Forelimb muscle (tissue), 1 donor: ENCODE results near the gene CH25H. TPM values are rescaled to one million over a fixed set of nuclear protein-coding genes. Genes with fewer than 3 reads are reported as not detected.

Experiments
- DNase-seq: peaks from one replicate; pipeline ENCODE4 v3.0.0-alpha.2; 2013; ENCODE audit warnings: low read depth
- polyA plus RNA-seq: library from polyadenylated mRNA; unstranded; fragments of 120-200 nt; gene quantifications from one replicate; pipeline ENCODE4 v1.2.1, GENCODE V29; 2013; ENCODE audit not compliant: insufficient read length

The CH25H gene
- polyA plus RNA-seq, 1 donor, result 0.35 TPM

DNA sequence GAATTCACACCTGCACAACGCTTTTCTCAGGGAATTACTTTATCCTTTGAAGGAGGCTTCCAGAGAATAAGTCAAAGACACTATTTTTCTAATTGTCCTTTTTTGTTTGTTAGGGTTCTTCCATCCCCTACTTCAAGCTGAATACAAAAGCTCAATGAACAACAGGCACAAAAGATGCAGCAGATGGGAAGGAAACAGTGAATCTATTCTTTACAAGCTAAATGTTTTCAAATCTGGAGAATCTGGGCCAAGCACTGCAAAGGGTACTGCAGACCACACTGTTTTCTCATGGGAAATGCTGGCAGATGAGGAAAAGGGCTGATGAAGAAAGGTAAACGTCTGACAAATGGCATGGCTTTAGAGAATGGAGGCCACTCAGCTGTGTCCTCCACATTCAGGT is 25.9 kb upstream of the CH25H start:
- no peak for DNase-seq

DNA sequence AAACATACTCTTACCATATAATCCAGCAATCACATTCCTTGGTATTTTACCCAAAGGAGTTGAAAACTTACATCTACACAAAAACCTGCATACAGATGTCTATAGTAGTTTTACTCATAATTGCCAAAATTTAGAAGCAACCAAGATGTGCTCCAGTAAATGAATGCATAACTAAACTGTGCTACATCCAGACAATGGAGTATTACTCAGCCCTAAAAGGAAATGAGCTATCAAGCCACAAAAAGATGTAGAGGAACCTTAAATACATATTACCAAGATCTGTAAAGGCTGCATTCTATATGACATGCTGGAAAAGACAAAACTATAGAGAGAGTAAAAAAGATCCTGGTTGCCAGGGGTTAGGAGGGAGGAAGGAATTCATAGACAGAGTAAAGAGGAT is 21.8 kb upstream of the CH25H start:
- no peak for DNase-seq

DNA sequence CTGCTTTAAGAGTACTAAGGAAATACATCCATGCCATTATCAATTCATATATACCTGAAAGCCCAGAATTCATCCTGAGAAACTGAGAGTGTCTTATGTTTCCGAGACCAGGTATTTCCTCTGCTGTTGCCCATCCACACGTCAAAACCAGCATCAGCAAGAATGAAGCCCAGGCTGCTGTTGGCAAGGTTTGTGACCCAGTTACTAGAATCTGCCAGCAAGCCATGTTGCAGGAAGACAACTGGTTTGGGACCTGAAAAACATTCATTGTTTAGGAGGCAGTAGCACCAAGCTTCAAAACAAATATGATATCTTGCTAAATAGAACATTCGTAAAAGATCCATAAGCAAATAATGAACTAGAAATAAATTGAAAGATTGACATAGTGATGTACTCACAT is 21.0 kb upstream of the CH25H start:
- no peak for DNase-seq

DNA sequence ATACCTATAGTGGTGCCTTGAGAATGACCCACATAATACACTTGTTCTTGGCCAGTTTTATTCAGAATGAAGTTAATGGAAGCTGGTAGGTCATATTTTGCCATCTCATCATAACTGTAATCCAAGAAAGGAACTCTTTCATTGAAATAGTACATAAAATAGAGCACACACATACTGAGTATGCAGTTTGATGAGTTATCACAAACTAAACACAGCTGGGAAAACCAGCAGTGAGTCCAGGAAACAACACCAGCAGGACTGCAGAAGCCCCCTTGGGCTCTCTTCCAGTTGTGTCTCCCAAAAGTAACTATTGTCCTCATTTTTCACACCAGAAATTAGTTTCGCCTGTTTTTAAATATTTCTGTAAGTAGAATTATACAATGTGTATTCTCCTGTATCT is 19.8 kb upstream of the CH25H start:
- no peak for DNase-seq

DNA sequence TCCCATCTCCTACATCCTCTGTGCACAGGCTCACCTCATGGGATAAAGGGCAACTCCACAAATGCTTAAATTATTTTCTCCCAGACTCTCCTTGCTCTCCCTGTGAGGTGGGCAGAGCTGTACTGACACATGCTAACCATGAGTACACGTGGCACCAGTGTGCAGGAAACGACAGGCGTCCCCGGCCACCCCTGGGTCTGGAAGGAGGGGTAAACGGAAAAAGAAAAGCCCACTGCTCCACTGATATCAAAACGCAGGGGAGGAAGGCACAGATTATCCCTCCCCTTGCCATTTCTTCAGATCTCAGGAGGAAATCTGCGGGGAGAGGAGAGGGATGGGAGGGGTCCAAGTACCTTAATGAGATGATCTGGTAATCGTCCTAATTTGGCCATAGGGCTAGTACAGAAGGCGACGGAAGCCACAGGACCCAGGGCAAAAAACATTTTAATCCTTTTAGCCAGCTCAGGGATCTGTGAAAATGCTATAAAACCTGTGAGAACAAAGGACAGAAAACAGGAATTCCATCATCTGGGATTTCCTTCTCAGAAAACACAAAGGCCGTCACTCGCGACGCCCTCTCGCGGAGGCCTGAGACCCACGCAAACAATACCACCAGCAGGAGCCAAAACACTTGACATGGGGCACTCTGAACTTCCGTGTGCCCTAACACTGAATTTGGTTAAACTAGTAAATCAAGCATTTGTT is 17.8 kb upstream of the CH25H start:
- no peak for DNase-seq

DNA sequence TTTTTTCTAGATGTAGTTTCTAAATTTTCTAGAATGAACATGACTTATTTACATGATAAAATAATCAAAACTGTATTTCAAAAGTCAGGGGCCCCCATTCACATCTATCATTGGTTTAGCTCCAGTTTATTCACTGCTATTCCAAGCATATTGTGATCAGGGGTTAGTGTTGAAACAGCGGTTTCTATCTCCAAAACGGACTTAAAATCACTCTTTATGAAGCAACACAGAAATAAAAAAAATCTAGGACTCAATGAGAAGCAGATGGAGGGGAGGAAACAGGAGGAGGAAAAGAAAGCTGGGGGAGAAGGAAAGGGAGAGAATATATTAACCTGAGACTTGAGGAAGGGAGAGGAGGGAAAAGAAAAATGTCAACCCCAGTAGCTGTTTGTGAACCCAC is 14.8 kb upstream of the CH25H start:
- no peak for DNase-seq

DNA sequence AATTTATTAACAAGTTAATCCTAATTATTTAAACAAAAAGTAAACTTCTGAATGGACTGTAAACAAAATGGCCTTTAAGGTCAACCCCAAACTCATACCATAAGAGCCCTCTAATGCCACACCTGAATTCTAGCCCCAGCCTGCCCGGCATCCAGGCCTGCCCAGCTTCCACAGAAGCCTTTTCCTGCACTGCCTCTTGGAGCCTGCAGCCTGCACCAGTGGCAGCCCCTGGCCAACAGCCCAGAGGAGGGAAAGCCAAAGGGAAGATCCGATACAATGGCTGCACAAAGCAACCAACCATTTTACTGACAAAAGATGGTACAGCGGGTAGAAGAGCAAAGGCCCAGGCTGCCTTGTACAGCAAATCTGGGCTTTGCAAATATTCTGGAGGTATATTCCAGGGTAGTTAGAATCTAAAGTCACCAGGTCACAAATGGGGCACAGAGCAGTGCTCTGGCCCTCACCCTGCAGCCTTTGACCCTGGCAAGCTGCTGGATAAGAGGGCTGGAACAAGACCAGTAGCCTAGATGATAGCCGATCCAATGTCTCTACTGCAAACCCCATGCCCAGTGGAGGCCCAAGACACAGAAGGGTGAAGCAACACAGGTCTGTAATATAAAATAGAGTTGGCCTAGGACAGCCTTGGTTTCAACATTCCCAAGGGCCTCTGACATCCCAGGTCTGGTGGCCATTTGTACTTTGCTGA is 12.5 kb upstream of the CH25H start:
- no peak for DNase-seq

DNA sequence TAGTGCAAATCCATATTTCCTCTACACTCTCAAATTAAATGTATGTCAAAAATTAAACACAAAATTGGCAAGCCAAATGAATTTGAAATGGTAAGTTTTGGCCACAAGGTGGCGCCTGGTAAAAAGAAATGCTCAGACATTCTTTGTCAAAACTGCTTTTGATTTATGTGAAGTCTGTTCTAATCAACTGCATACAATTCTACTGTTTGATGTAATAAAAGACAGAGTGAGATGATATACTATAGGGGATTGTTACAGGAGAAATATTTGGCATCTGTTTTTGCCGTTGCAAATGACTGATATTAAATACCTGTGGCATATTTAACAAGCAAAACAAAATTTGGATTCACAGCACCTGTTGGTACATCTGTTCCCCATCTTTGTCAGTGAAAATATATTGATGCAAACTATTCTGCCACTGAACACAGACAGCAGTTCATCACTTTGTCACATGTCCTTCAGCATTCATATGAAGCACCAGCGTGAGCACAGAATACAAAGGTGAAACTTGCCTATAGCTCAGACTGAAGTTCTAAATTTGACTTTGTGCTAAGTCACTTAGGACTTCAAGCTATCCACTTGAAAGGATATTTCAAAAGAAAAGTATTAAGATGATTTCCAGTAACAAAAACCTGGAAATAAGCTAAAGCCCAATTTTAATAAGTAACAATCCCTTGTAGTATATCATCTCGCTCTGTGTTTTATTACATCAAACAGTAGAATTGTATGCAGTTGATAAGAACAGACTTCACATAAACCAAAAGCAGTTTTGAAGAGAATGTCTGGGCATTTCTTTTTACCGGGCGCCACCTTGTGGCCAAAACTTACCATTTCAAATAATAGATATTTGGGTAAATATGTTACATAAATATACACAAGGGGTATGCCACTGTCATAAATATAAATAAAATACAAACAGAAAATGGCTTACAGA is 10.2 kb upstream of the CH25H start:
- no peak for DNase-seq

DNA sequence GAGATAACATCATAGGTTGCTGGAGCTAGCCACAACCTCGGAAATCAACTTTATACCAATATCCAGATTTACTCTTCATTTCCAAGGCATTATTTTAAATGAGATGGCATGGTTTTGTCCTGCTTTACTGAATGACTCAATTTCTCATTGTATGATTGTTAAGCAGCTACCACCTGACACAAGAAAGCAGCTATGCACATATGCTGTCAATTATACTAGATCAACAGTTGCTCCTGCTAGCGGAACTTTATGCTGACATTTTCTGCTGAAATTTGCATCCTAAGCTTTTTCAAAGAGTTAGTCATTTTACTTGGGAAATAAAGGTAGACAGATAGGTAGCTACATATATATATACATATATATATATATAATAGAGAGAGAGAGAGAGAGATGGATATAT is 8.9 kb upstream of the CH25H start:
- DNase-seq, result no peak

DNA sequence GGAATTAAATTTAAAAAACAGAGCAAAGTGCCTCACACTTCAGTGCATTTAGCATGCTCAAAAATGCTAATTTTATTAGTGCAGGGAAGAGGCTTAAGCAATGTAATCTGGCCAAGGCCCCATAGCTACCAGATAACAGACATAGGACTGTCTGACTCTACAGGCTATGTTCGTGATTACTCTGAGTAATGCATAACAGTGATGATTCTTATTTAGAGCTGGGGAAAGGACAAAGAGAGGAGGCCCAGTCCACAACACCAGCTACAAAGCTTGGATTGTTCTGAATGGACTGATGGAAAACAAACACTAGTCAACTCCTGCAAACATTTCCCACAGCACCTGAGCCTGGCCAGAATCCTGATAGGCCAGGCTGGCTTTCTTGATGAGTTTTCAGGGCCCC is 8.4 kb upstream of the CH25H start:
- DNase-seq, result no peak

DNA sequence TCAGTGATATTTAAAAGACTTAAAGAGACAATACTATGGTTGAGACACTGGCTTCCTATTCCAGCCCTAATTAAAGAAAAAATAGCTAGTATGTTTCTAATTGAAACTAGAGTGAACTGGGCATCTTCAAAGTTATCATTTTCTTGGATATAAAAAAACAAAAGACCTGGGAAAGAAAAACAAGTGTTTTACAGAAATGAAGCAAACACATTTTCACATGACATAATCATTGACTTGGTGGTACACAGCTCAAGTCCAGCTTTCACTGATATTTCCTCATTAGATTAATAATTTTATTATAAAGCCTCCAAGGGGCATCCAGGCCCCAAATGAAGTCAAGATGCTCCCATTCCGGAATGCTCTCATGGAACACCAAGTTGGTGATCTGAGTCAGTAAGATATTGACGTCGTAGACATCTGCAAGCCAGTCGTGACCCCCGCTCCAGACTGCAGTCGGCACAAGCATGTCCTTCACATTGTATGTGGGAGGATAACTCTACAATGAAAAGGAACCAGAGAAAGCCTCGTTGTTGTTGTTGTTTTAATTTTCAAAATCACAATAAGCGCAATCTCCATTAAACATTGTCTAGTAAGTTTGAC is 7.5 kb upstream of the CH25H start:
- no peak for DNase-seq

DNA sequence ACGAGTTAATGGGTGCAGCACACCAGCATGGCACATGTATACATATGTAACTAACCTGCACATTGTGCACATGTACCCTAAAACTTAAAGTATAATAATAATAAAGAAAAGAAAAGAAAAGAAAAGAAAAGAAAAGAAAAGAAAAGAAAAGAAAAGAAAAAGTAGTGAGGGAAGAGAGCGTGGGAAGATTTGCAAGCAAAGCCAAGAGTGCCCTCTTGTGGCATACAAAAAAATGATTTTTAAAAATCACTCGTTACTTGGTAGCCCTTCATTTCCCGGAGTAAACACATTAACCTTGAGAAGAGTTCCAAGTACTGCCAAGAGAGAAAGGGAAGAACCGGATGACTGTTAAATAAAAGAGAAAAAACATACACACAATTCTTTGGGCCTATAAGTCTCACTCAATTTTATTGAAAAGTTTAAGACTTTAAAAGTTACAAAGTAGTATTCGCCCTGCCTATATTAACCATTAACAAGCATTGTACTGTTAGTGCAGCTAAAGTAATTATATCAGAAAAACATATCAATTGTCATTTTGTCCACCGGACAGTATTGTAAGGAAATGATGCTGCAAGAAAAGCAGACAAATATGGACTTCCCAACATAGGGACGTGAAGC is 6.2 kb upstream of the CH25H start:
- DNase-seq, result no peak

DNA sequence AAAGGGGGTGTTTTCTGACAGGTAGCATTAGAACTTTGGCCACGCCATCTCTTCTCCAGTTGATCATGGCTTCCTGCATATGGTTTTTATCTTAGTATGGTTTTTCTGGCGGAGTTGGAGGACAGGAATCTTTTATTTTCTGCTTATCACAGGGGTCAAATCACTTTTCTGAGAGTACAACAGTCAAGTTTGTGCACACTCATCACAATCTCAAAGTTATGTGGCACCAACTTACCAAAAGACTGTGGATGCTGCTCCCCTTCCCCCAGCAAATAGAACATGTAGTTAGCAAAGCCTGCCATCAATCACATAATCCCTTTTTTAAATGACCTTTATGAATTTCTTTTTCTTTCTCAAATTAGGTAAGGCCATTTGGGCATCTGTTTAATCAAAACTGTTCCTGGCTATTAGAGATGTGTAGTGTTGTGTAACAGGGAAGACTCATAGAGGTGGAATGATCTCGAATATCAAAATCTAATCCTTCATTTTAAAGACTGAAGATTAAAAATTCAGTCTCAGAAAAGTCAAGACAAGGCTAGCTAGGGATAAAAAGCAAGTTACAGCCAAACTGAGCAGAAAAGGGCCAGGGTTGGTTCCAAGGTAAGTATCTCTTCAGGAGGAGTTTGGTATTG is 3.8 kb upstream of the CH25H start:
- no peak for DNase-seq

DNA sequence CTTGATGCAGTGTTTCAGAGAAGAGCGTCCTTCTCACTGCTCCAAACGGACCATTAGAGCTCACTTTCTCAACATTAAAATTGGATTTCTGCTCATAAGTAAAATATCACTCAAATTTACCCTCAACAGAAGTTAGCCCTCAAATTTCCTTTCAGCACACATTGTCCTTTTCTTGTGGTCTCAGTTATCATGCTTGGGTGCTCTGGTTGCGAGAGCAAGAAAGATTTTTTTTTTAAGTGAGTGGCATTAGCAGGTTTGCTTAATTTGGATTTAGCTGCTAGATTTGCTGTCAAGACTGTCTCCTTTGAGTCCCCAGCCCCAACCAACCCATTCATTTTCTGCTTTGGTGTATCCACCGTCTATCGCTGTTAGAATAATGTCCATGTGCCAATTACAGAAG is 2.6 kb upstream of the CH25H start:
- no peak for DNase-seq

DNA sequence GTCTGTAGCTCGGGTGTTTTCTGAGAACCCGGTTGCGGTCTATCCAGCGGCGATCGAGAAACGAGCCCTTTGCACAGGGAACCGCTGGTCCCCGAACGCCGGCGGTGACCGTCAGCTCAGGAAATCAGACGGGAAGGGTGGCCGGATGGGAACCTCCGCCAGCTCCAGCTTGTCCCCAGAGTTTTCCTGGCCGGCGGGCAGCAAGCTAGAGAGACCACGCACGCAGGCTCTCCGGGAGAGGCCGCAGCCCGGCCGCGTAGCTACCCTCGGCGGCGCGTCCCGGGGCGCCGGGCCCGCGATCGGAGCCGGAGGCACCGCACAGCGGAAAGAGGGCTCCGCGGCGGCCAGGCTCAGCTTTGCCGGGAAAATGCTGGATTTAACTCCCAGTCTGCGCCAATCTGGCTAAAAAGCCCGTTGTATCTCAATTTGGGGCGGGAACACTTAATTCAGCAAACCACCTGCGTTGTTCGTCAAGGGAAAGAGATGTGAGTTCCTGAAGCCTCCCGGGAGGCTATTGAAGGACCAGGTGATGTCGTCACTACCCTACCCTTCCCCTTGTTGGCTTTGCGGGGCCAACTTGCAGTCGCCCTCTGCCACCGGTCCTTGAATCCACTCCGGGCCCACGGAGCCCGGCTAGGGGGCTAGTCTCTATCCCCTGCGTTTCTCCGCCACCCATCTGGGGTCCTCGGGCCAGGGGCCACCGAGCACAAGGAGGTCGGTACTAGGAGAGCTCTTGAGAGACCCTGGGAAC is 859 bp upstream of the CH25H start:
- DNase-seq, result no peak

DNA sequence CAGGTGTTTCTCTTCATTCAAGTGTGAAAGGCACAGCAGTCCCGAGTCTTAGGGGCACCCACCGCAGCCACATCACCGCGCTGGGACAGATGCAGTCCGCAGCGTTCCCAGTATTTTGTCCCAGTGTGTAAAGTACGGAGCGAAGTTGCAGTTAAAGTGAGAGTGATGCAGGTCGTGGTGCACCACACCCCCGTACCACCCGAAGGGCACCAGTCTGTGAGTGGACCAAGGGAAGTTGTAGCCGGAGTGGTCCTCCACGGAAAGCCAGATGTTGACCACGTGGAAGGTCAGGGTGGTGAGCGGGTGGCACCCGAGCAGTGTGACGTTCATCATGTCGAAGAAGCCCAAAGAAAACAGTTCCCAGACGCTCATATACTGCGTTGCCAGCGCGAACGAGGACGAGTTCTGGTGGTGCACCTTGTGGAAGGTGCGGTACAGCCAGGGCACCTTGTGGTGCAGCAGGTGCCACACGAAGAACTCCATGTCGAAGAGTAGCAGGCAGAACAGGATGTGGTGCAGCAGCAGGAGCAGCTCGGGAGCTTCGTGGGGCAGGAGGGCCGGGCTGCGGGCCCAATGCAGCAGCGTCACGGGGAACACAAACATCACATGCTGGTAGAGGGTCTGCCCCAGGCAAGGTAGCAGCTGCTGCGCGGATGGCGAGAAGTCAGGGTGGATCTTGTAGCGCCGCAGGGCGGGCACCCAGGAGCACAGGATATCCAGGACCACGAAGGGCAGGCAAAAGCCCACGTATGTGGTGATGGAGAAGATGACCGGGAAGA is 526 bp downstream of the CH25H start:
- no peak for DNase-seq

DNA sequence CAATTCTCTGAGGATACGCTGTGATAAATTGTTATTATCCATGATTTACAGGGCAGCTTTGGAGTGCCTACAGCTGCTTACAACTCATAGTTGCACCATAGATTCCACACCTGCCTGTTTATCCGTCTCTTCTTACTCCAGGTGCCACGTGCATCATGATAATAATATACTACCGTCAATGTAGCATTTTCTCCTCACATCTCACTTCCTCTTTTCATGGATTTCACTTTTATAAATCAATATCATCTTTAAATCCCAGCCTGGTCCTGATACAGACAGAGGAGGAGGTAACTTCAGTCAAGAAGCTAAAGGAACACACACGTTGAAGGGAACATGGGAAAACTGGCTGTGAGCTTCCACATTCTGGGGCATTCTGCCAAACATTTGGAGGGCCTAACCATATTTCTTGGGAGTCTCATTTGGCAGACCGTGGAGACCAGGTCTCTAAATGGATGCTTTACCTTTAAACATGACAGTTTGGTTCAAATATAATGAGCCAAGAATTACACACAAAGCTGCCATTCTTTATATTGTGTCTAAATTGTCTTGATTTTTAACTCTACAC is 2.4 kb downstream of the CH25H start:
- no peak for DNase-seq

DNA sequence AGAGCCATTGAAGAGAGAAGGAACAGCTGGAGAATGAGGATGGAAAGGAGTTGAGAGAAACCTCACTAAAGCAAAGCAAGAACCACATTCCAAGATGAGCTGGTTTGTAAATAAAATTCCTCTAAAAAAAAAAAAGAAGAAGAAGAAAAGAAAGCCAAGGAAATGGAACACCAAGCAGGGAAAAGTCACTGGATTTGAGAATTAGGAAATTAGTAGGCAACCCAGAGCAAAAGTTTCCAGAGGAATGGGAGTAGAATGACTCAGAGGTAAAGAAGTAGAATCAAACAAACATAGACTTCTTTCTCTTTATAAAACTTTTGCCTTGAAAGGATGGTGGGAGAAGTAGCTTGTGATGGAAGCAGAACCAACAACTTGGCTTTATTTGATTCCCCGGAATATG is 3.9 kb downstream of the CH25H start:
- DNase-seq, result no peak

DNA sequence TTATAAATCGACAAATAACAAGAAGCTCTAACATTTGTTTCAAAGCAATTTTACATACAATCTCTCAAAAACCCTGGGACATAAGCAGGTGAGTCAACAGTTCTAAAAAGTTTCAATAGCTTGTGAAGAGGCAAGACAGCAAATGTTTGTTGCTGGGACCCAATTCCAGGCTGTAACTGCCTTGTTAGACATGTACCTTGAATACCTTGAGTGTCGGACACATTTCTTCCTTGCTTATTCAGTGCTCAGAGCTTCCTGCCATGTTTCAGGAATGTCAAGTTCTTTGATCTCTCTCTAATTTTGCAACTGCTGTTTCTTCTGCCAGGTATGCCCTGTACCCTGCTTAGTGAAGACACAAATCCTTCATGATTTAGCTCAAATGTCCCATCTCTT is 5.1 kb downstream of the CH25H start:
- DNase-seq, result no peak
